Measurements from ENCODE around the gene AASS.

- TF ChIP-seq CTCF (IDR thresholded peaks at IDR 0.05; ENCODE audit: low read depth, low read length, poor library complexity, severe bottlenecking) (no peak), EZH2phosphoT487 (IDR thresholded peaks at IDR 0.05; ENCODE audit: borderline replicate concordance, low read length) (no peak)
Measured at GRCh38 chr7:122143376-122143750, 686 bp downstream of the AASS start.
